ENCODE measurements around the gene SH2D3C. TPM values are rescaled to one million over a fixed set of nuclear protein-coding genes. Genes with fewer than 3 reads are reported as not detected.

The SH2D3C gene
- total RNA-seq, 1 experiment from 2014 or later: 0.79 TPM

- Histone ChIP-seq H3K4me1 (replicated peaks; ENCODE audit: insufficient read depth) (no peaks in the 10 kb centered on the region), H3K4me2 (no peak overlapping the region), H2AFZ (no peak overlapping the region), H3K27ac (no peak overlapping the region), H4K20me1 (ENCODE audit: insufficient read depth) (no peaks in the 10 kb centered on the region; the same call in 1 of the 2 replicates), H3K9me3 (ENCODE audit: insufficient read depth, low read depth) (no peaks in the 10 kb centered on the region), H3K36me3 (ENCODE audit: low read depth) (no peaks in the 10 kb centered on the region), H3F3A (ENCODE audit: insufficient read depth, low read depth) (no peaks in the 10 kb centered on the region; the same call in 1 of the 2 replicates), H3K4me3 (no peak overlapping the region), H3K79me2 (ENCODE audit: low read depth) (no peaks in the 10 kb centered on the region), H3K9me2 (ENCODE audit: insufficient read depth) (no peaks in the 10 kb centered on the region), H3K27me3 (ENCODE audit: insufficient read depth, low read depth) (no peaks in the 10 kb centered on the region)
- intact Hi-C loops (cut with micrococcal nuclease; ENCODE audit: unreplicated experiment): no loop called here
- no TSS peak for BruUV-seq (replicated peaks)
- TF ChIP-seq EZH2 (IDR thresholded peaks at IDR 0.05; ENCODE audit: low read depth) (no peak), CTCF (conservative IDR thresholded peaks at IDR 0.05) (no peak)
- POLR2A ChIA-PET (ENCODE audit: unreplicated experiment): interaction anchor here (0.7 kb wide), 1 partner anchor 251 kb away, joined by 5 read pairs; no protein-coding TSS in a partner anchor
- DNase-seq: no peak
- CTCF ChIA-PET: no interaction called here
These were observed 70.7 kb downstream of the SH2D3C start for GRCh38 chr9:127707766-127708165.

GRCh38 chr9:127706836-127707241, 71.6 kb downstream of the SH2D3C start, which contains the start of gene CFAP157:
Gene CFAP157 (plus strand): TSS chr9:127706988. CDS start chr9:127707032, 44 bp downstream.
- H3K4me2 ChIP-seq: no peak within 1 kb of the TSS
- H3K9me2 ChIP-seq (ENCODE audit: insufficient read depth): no peaks in the 10 kb centered on the region
- no peaks in the 10 kb centered on the region for H4K20me1 ChIP-seq (ENCODE audit: insufficient read depth)
- H3K4me3 ChIP-seq: no peak within 1 kb of the TSS
- H3K27me3 ChIP-seq (ENCODE audit: insufficient read depth, low read depth): no peaks in the 10 kb centered on the region
- no peaks in the 10 kb centered on the region; the same call in 1 of the 2 replicates for H3F3A ChIP-seq (ENCODE audit: insufficient read depth, low read depth)
- H2AFZ ChIP-seq: no peak within 1 kb of the TSS
- no peak within 1 kb of the TSS for H3K27ac ChIP-seq
- no peaks in the 10 kb centered on the region for H3K4me1 ChIP-seq (replicated peaks; ENCODE audit: insufficient read depth)
- no peaks in the 10 kb centered on the region for H3K79me2 ChIP-seq (ENCODE audit: low read depth)
- CTCF ChIA-PET: interaction anchor here (0.6 kb wide), 1 partner anchor 100 kb away, joined by 3 read pairs; no protein-coding TSS in a partner anchor
- POLR2A ChIA-PET (ENCODE audit: unreplicated experiment): interaction anchor here (0.7 kb wide), 1 partner anchor 105 kb away, joined by 3 read pairs; no protein-coding TSS in a partner anchor
- peak in 1 of 2 experiments; percentile 43 for DNase-seq
- intact Hi-C loops (cut with micrococcal nuclease; ENCODE audit: unreplicated experiment): no loop called here
- no peak for TF ChIP-seq EZH2 (IDR thresholded peaks at IDR 0.05; ENCODE audit: low read depth)
- TF ChIP-seq CTCF (conservative IDR thresholded peaks at IDR 0.05): no peak
- H3K36me3 ChIP-seq (ENCODE audit: low read depth): no peaks in the 10 kb centered on the region
- no peaks in the 10 kb centered on the region for H3K9me3 ChIP-seq (ENCODE audit: insufficient read depth, low read depth)
- no TSS peak for BruUV-seq (replicated peaks)

- Histone ChIP-seq H3K4me2 (no peak overlapping the region), H3K36me3 (ENCODE audit: low read depth) (no peaks in the 10 kb centered on the region), H3K4me1 (replicated peaks; ENCODE audit: insufficient read depth) (no peaks in the 10 kb centered on the region), H3K9me3 (ENCODE audit: insufficient read depth, low read depth) (no peaks in the 10 kb centered on the region), H3K79me2 (ENCODE audit: low read depth) (no peaks in the 10 kb centered on the region), H3F3A (ENCODE audit: insufficient read depth, low read depth) (no peaks in the 10 kb centered on the region; the same call in 1 of the 2 replicates), H2AFZ (no peak overlapping the region), H3K27me3 (ENCODE audit: insufficient read depth, low read depth) (no peaks in the 10 kb centered on the region), H3K4me3 (no peak overlapping the region), H3K9me2 (ENCODE audit: insufficient read depth) (no peaks in the 10 kb centered on the region), H4K20me1 (ENCODE audit: insufficient read depth) (no peaks in the 10 kb centered on the region), H3K27ac (no peak overlapping the region)
- intact Hi-C loops (cut with micrococcal nuclease; ENCODE audit: unreplicated experiment): no loop called here
- BruUV-seq (replicated peaks): no TSS peak
- ChIA-PET CTCF (no interaction called here), POLR2A (ENCODE audit: unreplicated experiment) (interaction anchor here (0.6 kb wide), 1 partner anchor 484 kb away, joined by 3 read pairs; no protein-coding TSS in a partner anchor)
- no peak for DNase-seq
- no peak for TF ChIP-seq CTCF (conservative IDR thresholded peaks at IDR 0.05)
- TF ChIP-seq EZH2 (IDR thresholded peaks at IDR 0.05; ENCODE audit: low read depth): no peak
These were observed 72.7 kb downstream of the SH2D3C start for GRCh38 chr9:127705577-127706379.
